Natural killer cell treated with Interleukin-12 subunit alpha and Interleukin-12 subunit beta and Interleukin-15 and Interleukin-18, amount 100 ng/mL, for 72 hours (primary cell): ENCODE measurements around the gene COL4A1. TPM values are rescaled to one million over a fixed set of nuclear protein-coding genes. Genes with fewer than 3 reads are reported as not detected.

ENCODE experiments used
- ATAC-seq, 2 donors: fragments of 150-1000 bp; cut with Tn5 transposase in 1 of 2; sonication (Bioruptor Pico), chemical (Tn5 transposase) in 1 of 2; 2 replicates each; pipeline ENCODE4 v1.10.0; 2021
- DNase-seq: peaks from one replicate; pipeline ENCODE4 v3.0.0; 2022; ENCODE audit warnings: low spot score
- H3K27ac Mint-ChIP-seq, 2 donors: 1 replicate in 1 of 2; 2 replicates in 1 of 2; pipeline ENCODE4 v1.8.0; 2022; ENCODE audit warnings: mixed read lengths in 2 of 2, mild to moderate bottlenecking in 1 of 2, moderate library complexity in 1 of 2
- H3K27me3 Mint-ChIP-seq, 2 donors: 1 replicate in 1 of 2; 2 replicates in 1 of 2; pipeline ENCODE4 v1.8.0; 2022; ENCODE audit warnings: mixed read lengths in 2 of 2
- H3K36me3 Mint-ChIP-seq: one replicate; pipeline ENCODE4 v1.8.0; 2022; ENCODE audit warnings: mixed read lengths
- H3K4me1 Mint-ChIP-seq, 2 donors: 1 replicate in 1 of 2; 2 replicates in 1 of 2; pipeline ENCODE4 v1.8.0; 2022; ENCODE audit warnings: low read depth in 2 of 2, mixed read lengths in 2 of 2, mild to moderate bottlenecking in 1 of 2
- H3K4me3 Mint-ChIP-seq: one replicate; pipeline ENCODE4 v1.8.0; 2022; ENCODE audit warnings: mixed read lengths
- H3K9me3 Mint-ChIP-seq: 2 replicates; pipeline ENCODE4 v1.8.0; 2022; ENCODE audit warnings: mixed read lengths
- total RNA-seq, 2 donors: library from RNA; stranded (reverse); gene quantifications; one replicate each; pipeline ENCODE4 v1.2.3, GENCODE V29; 2022

Gene COL4A1
- total RNA-seq, 2 donors from 2014 or later: not detected

GRCh38 chr13:110294622-110295021 lies 12.3 kb downstream of the COL4A1 start:
- ATAC-seq (no peak), DNase-seq (no peak)
- no peak overlapping the region for H3K27ac Mint-ChIP-seq
- H3K27me3 Mint-ChIP-seq: peaks cover 18 to 29% of the 10 kb centered on the region in 2 donors
- no peaks in the 10 kb centered on the region for H3K36me3 Mint-ChIP-seq
- no peaks in the 10 kb centered on the region for H3K4me1 Mint-ChIP-seq
- no peaks in the 10 kb centered on the region for H3K9me3 Mint-ChIP-seq
- no peak overlapping the region for H3K4me3 Mint-ChIP-seq

GRCh38 chr13:110294146-110294545 lies 12.8 kb downstream of the COL4A1 start:
- H3K4me3 Mint-ChIP-seq: no peak overlapping the region
- H3K27me3 Mint-ChIP-seq: peaks cover 18 to 29% of the 10 kb centered on the region in 2 donors
- DNase-seq (no peak), ATAC-seq (no peak)
- H3K27ac Mint-ChIP-seq: no peak overlapping the region
- no peaks in the 10 kb centered on the region for H3K36me3 Mint-ChIP-seq
- H3K9me3 Mint-ChIP-seq: no peaks in the 10 kb centered on the region
- H3K4me1 Mint-ChIP-seq: no peaks in the 10 kb centered on the region

GRCh38 chr13:110293649-110294048 lies 13.3 kb downstream of the COL4A1 start:
- ATAC-seq: no peak
- no peaks in the 10 kb centered on the region for H3K4me1 Mint-ChIP-seq

GRCh38 chr13:110293037-110293436 lies 13.9 kb downstream of the COL4A1 start:
- H3K4me1 Mint-ChIP-seq: no peaks in the 10 kb centered on the region
- H3K36me3 Mint-ChIP-seq: no peaks in the 10 kb centered on the region
- no peaks in the 10 kb centered on the region for H3K9me3 Mint-ChIP-seq
- no peak overlapping the region for H3K4me3 Mint-ChIP-seq
- no peak overlapping the region for H3K27ac Mint-ChIP-seq
- ATAC-seq: no peak
- no peak for DNase-seq
- peaks cover 18 to 22% of the 10 kb centered on the region in 2 donors for H3K27me3 Mint-ChIP-seq

More at GRCh38 chr13:110293649-110294048, 13.3 kb downstream of the COL4A1 start:
- Mint-ChIP-seq H3K9me3 (no peaks in the 10 kb centered on the region), H3K36me3 (no peaks in the 10 kb centered on the region), H3K27me3 (peaks cover 18 to 26% of the 10 kb centered on the region in 2 donors), H3K27ac (no peak overlapping the region), H3K4me3 (no peak overlapping the region)
- no peak for DNase-seq

- H3K27me3 Mint-ChIP-seq: peaks cover 7 to 14% of the 10 kb centered on the region in 2 donors
- no peaks in the 10 kb centered on the region for H3K9me3 Mint-ChIP-seq
- H3K27ac Mint-ChIP-seq: no peak overlapping the region
- ATAC-seq (no peak), DNase-seq (no peak)
- H3K36me3 Mint-ChIP-seq: no peaks in the 10 kb centered on the region
- H3K4me1 Mint-ChIP-seq: no peaks in the 10 kb centered on the region
- H3K4me3 Mint-ChIP-seq: no peak overlapping the region
These were observed 15.7 kb downstream of the COL4A1 start for GRCh38 chr13:110291286-110291685.

- Mint-ChIP-seq H3K4me1 (no peaks in the 10 kb centered on the region), H3K9me3 (no peaks in the 10 kb centered on the region), H3K27ac (no peak overlapping the region), H3K36me3 (no peaks in the 10 kb centered on the region), H3K27me3 (peaks cover 7 to 14% of the 10 kb centered on the region in 2 donors), H3K4me3 (no peak overlapping the region)
- DNase-seq (no peak), ATAC-seq (peak in 1 of 2 donors; percentile 36)
These were observed 16.1 kb downstream of the COL4A1 start for GRCh38 chr13:110290826-110291225.

- H3K4me3 Mint-ChIP-seq: no peak overlapping the region
- no peak overlapping the region for H3K27ac Mint-ChIP-seq
- DNase-seq (no peak), ATAC-seq (no peak)
- no peaks in the 10 kb centered on the region for H3K4me1 Mint-ChIP-seq
- H3K36me3 Mint-ChIP-seq: no peaks in the 10 kb centered on the region
- H3K27me3 Mint-ChIP-seq: peaks cover 7 to 14% of the 10 kb centered on the region in 2 donors
- H3K9me3 Mint-ChIP-seq: no peaks in the 10 kb centered on the region
These were observed 16.8 kb downstream of the COL4A1 start for GRCh38 chr13:110290153-110290552.

- H3K9me3 Mint-ChIP-seq: no peaks in the 10 kb centered on the region
- no peak overlapping the region for H3K27ac Mint-ChIP-seq
- H3K36me3 Mint-ChIP-seq: no peaks in the 10 kb centered on the region
- no peak overlapping the region for H3K4me3 Mint-ChIP-seq
- ATAC-seq: no peak
- H3K4me1 Mint-ChIP-seq: no peaks in the 10 kb centered on the region
- DNase-seq: no peak
- peaks cover 7 to 14% of the 10 kb centered on the region in 2 donors for H3K27me3 Mint-ChIP-seq
These were observed 17.3 kb downstream of the COL4A1 start for GRCh38 chr13:110289661-110290060.

GRCh38 chr13:110289174-110289573 lies 17.8 kb downstream of the COL4A1 start:
- H3K9me3 Mint-ChIP-seq: no peaks in the 10 kb centered on the region
- H3K4me1 Mint-ChIP-seq: no peaks in the 10 kb centered on the region
- H3K27ac Mint-ChIP-seq: no peak overlapping the region

GRCh38 chr13:110286833-110287819 lies 19.8 kb downstream of the COL4A1 start:
- DNase-seq (no peak), ATAC-seq (no peak)
- Mint-ChIP-seq H3K4me3 (no peak overlapping the region), H3K27ac (no peak overlapping the region), H3K9me3 (no peaks in the 10 kb centered on the region), H3K36me3 (no peaks in the 10 kb centered on the region), H3K27me3 (peaks cover 11 to 15% of the 10 kb centered on the region in 2 donors), H3K4me1 (no peaks in the 10 kb centered on the region)

More at GRCh38 chr13:110289174-110289573, 17.8 kb downstream of the COL4A1 start:
- Mint-ChIP-seq H3K4me3 (no peak overlapping the region), H3K36me3 (no peaks in the 10 kb centered on the region), H3K27me3 (peaks cover 3 to 14% of the 10 kb centered on the region in 2 donors)
- ATAC-seq: no peak
- no peak for DNase-seq

GRCh38 chr13:110285991-110286832 lies 20.7 kb downstream of the COL4A1 start:
- H3K27me3 Mint-ChIP-seq: peaks cover 13 to 19% of the 10 kb centered on the region in 2 donors

GRCh38 chr13:110284779-110285484 lies 22.0 kb downstream of the COL4A1 start:
- no peak for DNase-seq
- ATAC-seq: no peak
- Mint-ChIP-seq H3K36me3 (no peaks in the 10 kb centered on the region), H3K4me3 (no peak overlapping the region), H3K27ac (no peak overlapping the region), H3K4me1 (no peaks in the 10 kb centered on the region), H3K9me3 (no peaks in the 10 kb centered on the region), H3K27me3 (peaks cover 13 to 19% of the 10 kb centered on the region in 2 donors)

More at GRCh38 chr13:110285991-110286832, 20.7 kb downstream of the COL4A1 start:
- Mint-ChIP-seq H3K4me3 (no peak overlapping the region), H3K27ac (no peak overlapping the region), H3K4me1 (no peaks in the 10 kb centered on the region), H3K36me3 (no peaks in the 10 kb centered on the region), H3K9me3 (no peaks in the 10 kb centered on the region)
- DNase-seq (no peak), ATAC-seq (no peak)
